ENCODE results near the gene PAXX.

PAXX gene

DNA sequence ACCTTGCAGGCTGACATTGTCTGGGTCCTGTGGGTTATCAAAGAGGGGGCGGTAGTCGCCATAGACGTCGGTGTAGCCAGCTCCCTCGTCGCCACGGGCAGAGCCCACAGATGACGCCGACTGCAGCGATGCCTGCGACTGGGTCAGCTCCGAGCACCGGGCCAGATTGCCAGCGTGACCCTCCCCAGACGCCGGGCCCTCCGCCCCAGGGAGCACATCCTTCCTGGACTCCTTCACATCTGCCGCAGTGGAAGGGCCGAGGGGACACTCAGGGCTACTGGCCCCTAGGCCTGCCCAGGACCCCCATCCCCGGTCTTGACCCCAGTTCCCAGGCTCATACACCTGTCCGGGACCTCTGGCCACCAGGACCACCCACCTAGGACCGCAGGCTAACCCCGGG, 21.9 kb downstream of the PAXX start:
- no peak for DNase-seq (ENCODE audit: low read depth in 1 of 2, low spot score in 1 of 2)
- H3K27ac ChIP-seq (replicated peaks), result no peak overlapping the region
- H3K27me3 ChIP-seq (ENCODE audit: insufficient read depth, poor library complexity, severe bottlenecking), result no peaks in the 10 kb centered on the region
- H3K4me3 ChIP-seq (replicated peaks; ENCODE audit: insufficient read depth, low read length), result no peak overlapping the region
- no peak for TF ChIP-seq SPI1 (IDR thresholded peaks at IDR 0.05; ENCODE audit: borderline replicate concordance, low read depth)
- no peak for TF ChIP-seq POLR2AphosphoS5 (IDR thresholded peaks at IDR 0.05; ENCODE audit: low read depth)
- no peak for TF ChIP-seq GABPA (IDR thresholded peaks at IDR 0.05; ENCODE audit: low read depth)
- TF ChIP-seq, protein P1, sequence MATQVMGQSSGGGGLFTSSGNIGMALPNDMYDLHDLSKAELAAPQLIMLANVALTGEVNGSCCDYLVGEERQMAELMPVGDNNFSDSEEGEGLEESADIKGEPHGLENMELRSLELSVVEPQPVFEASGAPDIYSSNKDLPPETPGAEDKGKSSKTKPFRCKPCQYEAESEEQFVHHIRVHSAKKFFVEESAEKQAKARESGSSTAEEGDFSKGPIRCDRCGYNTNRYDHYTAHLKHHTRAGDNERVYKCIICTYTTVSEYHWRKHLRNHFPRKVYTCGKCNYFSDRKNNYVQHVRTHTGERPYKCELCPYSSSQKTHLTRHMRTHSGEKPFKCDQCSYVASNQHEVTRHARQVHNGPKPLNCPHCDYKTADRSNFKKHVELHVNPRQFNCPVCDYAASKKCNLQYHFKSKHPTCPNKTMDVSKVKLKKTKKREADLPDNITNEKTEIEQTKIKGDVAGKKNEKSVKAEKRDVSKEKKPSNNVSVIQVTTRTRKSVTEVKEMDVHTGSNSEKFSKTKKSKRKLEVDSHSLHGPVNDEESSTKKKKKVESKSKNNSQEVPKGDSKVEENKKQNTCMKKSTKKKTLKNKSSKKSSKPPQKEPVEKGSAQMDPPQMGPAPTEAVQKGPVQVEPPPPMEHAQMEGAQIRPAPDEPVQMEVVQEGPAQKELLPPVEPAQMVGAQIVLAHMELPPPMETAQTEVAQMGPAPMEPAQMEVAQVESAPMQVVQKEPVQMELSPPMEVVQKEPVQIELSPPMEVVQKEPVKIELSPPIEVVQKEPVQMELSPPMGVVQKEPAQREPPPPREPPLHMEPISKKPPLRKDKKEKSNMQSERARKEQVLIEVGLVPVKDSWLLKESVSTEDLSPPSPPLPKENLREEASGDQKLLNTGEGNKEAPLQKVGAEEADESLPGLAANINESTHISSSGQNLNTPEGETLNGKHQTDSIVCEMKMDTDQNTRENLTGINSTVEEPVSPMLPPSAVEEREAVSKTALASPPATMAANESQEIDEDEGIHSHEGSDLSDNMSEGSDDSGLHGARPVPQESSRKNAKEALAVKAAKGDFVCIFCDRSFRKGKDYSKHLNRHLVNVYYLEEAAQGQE (IDR thresholded peaks at IDR 0.05; ENCODE audit: insufficient replicate concordance, low read depth), result no peak
- TF ChIP-seq, protein P2, sequence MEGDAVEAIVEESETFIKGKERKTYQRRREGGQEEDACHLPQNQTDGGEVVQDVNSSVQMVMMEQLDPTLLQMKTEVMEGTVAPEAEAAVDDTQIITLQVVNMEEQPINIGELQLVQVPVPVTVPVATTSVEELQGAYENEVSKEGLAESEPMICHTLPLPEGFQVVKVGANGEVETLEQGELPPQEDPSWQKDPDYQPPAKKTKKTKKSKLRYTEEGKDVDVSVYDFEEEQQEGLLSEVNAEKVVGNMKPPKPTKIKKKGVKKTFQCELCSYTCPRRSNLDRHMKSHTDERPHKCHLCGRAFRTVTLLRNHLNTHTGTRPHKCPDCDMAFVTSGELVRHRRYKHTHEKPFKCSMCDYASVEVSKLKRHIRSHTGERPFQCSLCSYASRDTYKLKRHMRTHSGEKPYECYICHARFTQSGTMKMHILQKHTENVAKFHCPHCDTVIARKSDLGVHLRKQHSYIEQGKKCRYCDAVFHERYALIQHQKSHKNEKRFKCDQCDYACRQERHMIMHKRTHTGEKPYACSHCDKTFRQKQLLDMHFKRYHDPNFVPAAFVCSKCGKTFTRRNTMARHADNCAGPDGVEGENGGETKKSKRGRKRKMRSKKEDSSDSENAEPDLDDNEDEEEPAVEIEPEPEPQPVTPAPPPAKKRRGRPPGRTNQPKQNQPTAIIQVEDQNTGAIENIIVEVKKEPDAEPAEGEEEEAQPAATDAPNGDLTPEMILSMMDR (IDR thresholded peaks at IDR 0.05; ENCODE audit: insufficient read depth, low read length), result no peak

DNA sequence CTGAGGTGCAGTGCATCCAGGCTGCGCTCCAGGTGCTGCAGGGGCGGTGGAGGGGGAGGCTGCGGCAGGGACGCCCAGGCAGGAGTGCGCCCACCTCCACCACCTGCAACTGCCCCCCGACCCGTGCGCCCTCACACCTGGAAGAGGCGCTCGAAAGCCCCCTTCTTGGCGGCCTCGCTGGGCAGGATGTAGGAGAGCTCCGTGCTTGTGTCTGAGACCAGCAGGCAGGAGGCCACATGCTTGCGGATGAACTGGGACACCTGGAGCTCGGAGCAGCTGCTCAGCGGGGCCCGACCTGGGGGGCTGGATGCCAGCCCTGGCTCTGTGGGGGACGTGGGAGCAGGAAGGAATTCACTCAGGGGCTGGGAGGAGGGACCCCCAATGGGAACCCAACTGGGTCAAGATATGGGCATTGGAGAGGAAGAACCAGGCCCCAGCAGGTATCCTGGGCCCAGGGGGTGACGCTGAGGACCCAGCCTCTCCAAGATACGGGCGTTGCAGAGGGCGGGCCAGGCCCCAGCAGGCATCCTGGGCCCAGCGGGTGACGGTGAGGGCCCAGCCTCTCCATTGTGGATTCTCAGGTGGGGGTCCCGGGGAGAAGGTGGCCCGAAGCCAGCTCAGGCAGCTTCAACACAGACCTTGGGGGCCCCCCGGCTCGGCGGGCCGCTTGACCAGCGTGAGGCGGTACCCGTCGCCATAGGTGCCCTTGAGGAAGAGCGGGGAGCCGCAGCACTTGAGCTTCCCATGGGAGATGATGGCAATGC, 22.7 kb downstream of the PAXX start:
- Histone ChIP-seq H3K4me3 (replicated peaks; ENCODE audit: insufficient read depth, low read length) (no peak overlapping the region), H3K27ac (replicated peaks) (no peak overlapping the region), H3K27me3 (ENCODE audit: insufficient read depth, poor library complexity, severe bottlenecking) (no peaks in the 10 kb centered on the region)
- no peak for TF ChIP-seq POLR2AphosphoS5 (IDR thresholded peaks at IDR 0.05; ENCODE audit: low read depth)
- no peak for TF ChIP-seq GABPA (IDR thresholded peaks at IDR 0.05; ENCODE audit: low read depth)
- TF ChIP-seq, protein P2 (IDR thresholded peaks at IDR 0.05; ENCODE audit: insufficient read depth, low read length), result no peak
- TF ChIP-seq, protein P1 (IDR thresholded peaks at IDR 0.05; ENCODE audit: insufficient replicate concordance, low read depth), result no peak
- TF ChIP-seq SPI1 (IDR thresholded peaks at IDR 0.05; ENCODE audit: borderline replicate concordance, low read depth), result no peak
- no peak for DNase-seq (ENCODE audit: low read depth in 1 of 2, low spot score in 1 of 2)

DNA sequence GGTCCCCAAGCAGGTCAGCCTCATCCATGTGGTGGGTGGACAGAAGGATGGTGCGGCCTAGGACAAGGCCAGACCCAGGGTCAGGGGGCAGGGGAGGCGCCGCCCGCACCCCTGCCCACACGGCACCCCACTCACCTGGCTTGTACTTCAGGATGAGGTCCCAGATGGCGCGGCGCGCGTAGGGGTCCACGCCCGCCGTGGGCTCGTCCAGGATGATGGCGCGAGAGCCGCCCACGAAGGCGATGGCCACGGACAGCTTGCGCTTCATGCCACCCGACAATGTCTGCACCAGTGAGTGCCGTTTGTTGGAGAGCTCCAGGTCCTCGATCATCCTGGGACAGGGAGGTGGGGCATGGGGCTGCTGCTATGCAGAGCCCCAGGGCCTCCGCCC, 23.3 kb downstream of the PAXX start:
- DNase-seq (ENCODE audit: low read depth in 1 of 2, low spot score in 1 of 2), result no peak
- Histone ChIP-seq H3K4me3 (replicated peaks; ENCODE audit: insufficient read depth, low read length) (no peak overlapping the region), H3K27me3 (ENCODE audit: insufficient read depth, poor library complexity, severe bottlenecking) (no peaks in the 10 kb centered on the region), H3K27ac (replicated peaks) (no peak overlapping the region)
- no peak for TF ChIP-seq SPI1 (IDR thresholded peaks at IDR 0.05; ENCODE audit: borderline replicate concordance, low read depth)

DNA sequence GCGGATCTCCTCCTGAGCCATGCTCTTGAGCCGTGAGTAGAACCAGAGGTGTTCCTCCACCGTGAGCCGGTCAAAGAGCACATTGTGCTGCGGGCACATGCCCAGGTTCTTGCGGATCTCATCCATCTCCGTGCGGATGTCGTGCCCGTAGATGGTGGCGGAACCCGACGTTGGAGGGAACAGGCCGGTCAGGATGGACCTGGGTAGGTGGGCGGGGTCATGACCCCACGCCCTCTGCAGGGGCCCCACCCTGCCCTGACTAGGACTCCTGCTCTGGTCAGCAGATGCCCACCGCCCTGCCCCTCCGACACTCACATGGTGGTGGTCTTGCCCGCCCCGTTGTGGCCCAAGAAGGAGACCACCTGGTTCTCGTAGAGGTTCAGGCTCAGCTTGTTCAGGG, 23.8 kb downstream of the PAXX start:
- Histone ChIP-seq H3K27me3 (ENCODE audit: insufficient read depth, poor library complexity, severe bottlenecking) (no peaks in the 10 kb centered on the region), H3K27ac (replicated peaks) (no peak overlapping the region), H3K4me3 (replicated peaks; ENCODE audit: insufficient read depth, low read length) (no peak overlapping the region)
- TF ChIP-seq, protein P2 (IDR thresholded peaks at IDR 0.05; ENCODE audit: insufficient read depth, low read length), result no peak
- TF ChIP-seq, protein P1 (IDR thresholded peaks at IDR 0.05; ENCODE audit: insufficient replicate concordance, low read depth), result no peak
- TF ChIP-seq SPI1 (IDR thresholded peaks at IDR 0.05; ENCODE audit: borderline replicate concordance, low read depth) (no peak), GABPA (IDR thresholded peaks at IDR 0.05; ENCODE audit: low read depth) (no peak), POLR2AphosphoS5 (IDR thresholded peaks at IDR 0.05; ENCODE audit: low read depth) (no peak)
- no peak for DNase-seq (ENCODE audit: low read depth in 1 of 2, low spot score in 1 of 2)

All from HL-60 (cell line).